Endodermal cell (in vitro differentiated cells): ENCODE results near the gene PHLDA2. TPM values are rescaled to one million over a fixed set of nuclear protein-coding genes. Genes with fewer than 3 reads are reported as not detected.

Source experiments
- DNase-seq: peaks from one replicate; pipeline ENCODE4 v3.0.0-alpha.2; 2017
- H3K27ac ChIP-seq: 2 replicates; pipeline ENCODE4 v1.5.1; 2013; ENCODE audit warnings: mild to moderate bottlenecking, low read depth, low read length, moderate library complexity
- H3K27me3 ChIP-seq: 2 replicates; pipeline ENCODE4 v1.6.1; 2013; ENCODE audit warnings: mild to moderate bottlenecking, low read length, moderate library complexity; ENCODE audit not compliant: insufficient read depth, control insufficient read depth, poor library complexity, severe bottlenecking
- H3K36me3 ChIP-seq: 2 replicates; pipeline ENCODE4 v1.7.0; 2013; ENCODE audit warnings: mild to moderate bottlenecking, low read length, moderate library complexity; ENCODE audit not compliant: control insufficient read depth, insufficient read depth
- H3K4me1 ChIP-seq: one replicate; pipeline ENCODE4 v1.7.0; 2013; ENCODE audit warnings: low read length; ENCODE audit not compliant: control insufficient read depth, insufficient read depth
- H3K4me3 ChIP-seq: 2 replicates; pipeline ENCODE4 v1.5.1; 2013; ENCODE audit warnings: mild to moderate bottlenecking, low read length, moderate library complexity
- H3K9ac ChIP-seq: 2 replicates; pipeline ENCODE4 v1.6.1; 2013; ENCODE audit warnings: mild to moderate bottlenecking, low read length, moderate library complexity; ENCODE audit not compliant: poor library complexity, severe bottlenecking; ENCODE audit errors: extremely low read depth
- H3K9me3 ChIP-seq: 2 replicates; pipeline ENCODE4 v1.6.1; 2013; ENCODE audit warnings: mild to moderate bottlenecking, low read length, moderate library complexity; ENCODE audit not compliant: control insufficient read depth
- H3K27ac Mint-ChIP-seq: 2 replicates; pipeline ENCODE4 v1.8.0; 2020; ENCODE audit warnings: mixed read lengths
- H3K27me3 Mint-ChIP-seq: 2 replicates; pipeline ENCODE4 v1.8.0; 2021; ENCODE audit warnings: mild to moderate bottlenecking, mixed read lengths; ENCODE audit not compliant: insufficient read depth
- H3K36me3 Mint-ChIP-seq: 2 replicates; pipeline ENCODE4 v1.8.0; 2020; ENCODE audit warnings: low read depth, mixed read lengths
- H3K4me1 Mint-ChIP-seq: 2 replicates; pipeline ENCODE4 v1.8.0; 2020; ENCODE audit warnings: mixed read lengths
- H3K4me3 Mint-ChIP-seq: 2 replicates; pipeline ENCODE4 v1.8.0; 2020; ENCODE audit warnings: mild to moderate bottlenecking, moderate library complexity, mixed read lengths
- H3K9me3 Mint-ChIP-seq: 2 replicates; pipeline ENCODE4 v1.8.0; 2020; ENCODE audit warnings: mild to moderate bottlenecking, mixed read lengths
- whole genome bisulfite sequencing, 2 experiments: methylation state at CpG; one replicate each; pipeline versions ENCODE4 v1.1.5 to v1.1.7; 2013; ENCODE audit warnings: missing lambda C conversion rate in 2 of 2, mixed read lengths in 1 of 2; ENCODE audit not compliant: insufficient coverage in 1 of 2, insufficient read length in 1 of 2; 5-methylcytosine and 5-hydroxymethylcytosine counted together
- total RNA-seq, 2 donors: library from RNA; stranded (reverse); fragmentation: NEBNext Ultra II Directional in 1 of 2; extraction: Animal tissue kit (Norgen Biotek cat#: 25700) in 1 of 2; gene quantifications; 2 replicates in 1 of 2; 3 replicates in 1 of 2; pipeline ENCODE4 v1.2.1, GENCODE V29; 2021
- TF ChIP-seq, protein P1 (sequence below): fragments of 200-600 bp; sonication (generic); conservative IDR thresholded peaks from 2 replicates; pipeline ENCODE4 v1.5.0; 2021; ENCODE audit warnings: antibody characterized with exemption, mild to moderate bottlenecking

PHLDA2 gene
- total RNA-seq, 2 donors from 2014 or later = 3.0 to 5.1 TPM

DNA sequence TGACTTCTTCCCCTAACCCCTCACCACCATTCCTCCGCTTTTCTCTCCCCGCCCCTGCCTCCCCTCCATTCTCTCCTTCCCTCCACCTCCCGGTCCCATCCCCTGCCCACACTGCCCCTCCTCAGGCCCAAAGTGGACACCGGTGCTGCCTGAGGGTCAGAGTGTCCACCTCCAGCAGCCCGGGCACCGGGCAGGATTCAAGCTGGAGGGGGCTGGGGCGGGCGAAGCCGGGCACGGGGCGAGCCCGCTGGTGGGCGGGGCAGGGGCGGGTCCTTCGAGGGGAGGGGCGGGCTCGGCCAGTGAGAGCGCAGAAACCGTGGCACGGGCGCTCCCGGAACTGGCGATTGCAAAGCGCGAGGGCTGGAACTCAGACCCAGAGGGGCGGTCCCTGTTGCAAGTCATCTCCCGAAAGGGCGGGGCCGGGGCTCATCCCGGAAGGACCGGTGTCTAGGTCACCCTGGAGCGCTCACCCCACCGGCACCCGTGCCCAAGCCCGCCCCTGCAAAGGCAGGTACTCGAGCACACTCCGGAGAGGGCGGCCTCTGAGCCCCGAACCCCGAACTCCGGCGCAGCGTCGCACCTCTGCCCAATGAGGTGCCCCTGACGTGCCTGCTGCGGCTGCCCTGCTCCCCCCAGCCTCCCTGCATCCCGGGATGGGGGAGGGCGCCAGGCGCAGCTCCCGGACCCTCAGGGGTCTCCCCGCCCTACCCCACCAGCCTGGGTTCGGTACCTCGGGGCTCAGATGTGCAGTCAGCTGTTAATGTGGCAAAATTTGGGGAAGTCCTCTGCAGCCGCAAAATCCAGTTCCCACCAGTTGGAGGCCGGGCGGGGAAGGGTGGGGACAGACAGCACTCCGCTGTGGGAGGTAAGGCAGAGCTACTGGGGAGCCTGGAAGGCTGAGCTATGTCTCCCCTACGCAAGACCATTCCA is 27.1 kb downstream of the PHLDA2 start:
- Mint-ChIP-seq H3K27me3 (peaks cover 28% of the 10 kb centered on the region), H3K9me3 (peaks cover 14% of the 10 kb centered on the region), H3K4me3 (peak overlapping the region; percentile 61), H3K4me1 (peaks cover 4% of the 10 kb centered on the region), H3K36me3 (peaks cover 23% of the 10 kb centered on the region), H3K27ac (no peak overlapping the region)
- Histone ChIP-seq H3K4me3 (peak overlapping the region; percentile 80), H3K9me3 (no peaks in the 10 kb centered on the region), H3K4me1 (peaks cover 4% of the 10 kb centered on the region), H3K36me3 (no peaks in the 10 kb centered on the region), H3K27ac (no peak overlapping the region), H3K27me3 (no peaks in the 10 kb centered on the region), H3K9ac (peak overlapping the region; percentile 20)
- TF ChIP-seq, protein P1, sequence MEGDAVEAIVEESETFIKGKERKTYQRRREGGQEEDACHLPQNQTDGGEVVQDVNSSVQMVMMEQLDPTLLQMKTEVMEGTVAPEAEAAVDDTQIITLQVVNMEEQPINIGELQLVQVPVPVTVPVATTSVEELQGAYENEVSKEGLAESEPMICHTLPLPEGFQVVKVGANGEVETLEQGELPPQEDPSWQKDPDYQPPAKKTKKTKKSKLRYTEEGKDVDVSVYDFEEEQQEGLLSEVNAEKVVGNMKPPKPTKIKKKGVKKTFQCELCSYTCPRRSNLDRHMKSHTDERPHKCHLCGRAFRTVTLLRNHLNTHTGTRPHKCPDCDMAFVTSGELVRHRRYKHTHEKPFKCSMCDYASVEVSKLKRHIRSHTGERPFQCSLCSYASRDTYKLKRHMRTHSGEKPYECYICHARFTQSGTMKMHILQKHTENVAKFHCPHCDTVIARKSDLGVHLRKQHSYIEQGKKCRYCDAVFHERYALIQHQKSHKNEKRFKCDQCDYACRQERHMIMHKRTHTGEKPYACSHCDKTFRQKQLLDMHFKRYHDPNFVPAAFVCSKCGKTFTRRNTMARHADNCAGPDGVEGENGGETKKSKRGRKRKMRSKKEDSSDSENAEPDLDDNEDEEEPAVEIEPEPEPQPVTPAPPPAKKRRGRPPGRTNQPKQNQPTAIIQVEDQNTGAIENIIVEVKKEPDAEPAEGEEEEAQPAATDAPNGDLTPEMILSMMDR = no peak
- WGBS, 2 experiments = 4 to 5% methylated on average over 27 to 58 of the region's 58 CpGs
- DNase-seq = peak; percentile 98

DNA sequence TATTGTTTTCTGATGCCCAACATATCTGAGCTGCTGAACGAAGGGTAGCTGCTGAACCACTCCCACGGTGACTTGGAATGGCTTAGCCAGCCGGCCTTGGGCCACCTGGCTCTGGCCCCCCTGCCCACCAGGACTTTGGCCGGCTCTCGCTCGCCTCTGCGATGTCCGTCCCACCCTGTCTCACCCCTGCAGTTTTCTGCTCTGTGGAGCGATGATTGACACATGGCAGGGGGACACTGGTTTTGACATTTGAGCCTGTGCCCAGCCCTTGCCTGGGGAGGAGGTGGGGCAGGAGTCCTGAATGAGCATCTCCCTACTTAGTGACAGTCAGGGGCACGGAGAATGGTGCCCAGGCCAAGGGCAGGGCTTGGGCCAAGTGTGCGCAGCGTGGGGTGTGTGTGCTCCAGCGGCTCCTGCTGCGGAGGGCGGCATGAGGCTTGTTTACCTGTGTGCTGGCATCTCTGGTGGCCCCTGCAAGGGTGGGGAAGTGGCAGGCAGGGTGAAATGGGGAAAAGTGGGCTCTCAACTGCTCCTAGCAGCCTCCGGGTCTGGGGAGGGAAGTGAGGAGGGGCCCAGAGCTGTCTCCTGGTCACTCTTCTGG is 27.9 kb downstream of the PHLDA2 start:
- Histone ChIP-seq H3K4me1 (peaks cover 4% of the 10 kb centered on the region), H3K27ac (no peak overlapping the region), H3K9ac (no peak overlapping the region), H3K4me3 (peak overlapping the region; percentile 80), H3K27me3 (no peaks in the 10 kb centered on the region), H3K9me3 (no peaks in the 10 kb centered on the region), H3K36me3 (no peaks in the 10 kb centered on the region)
- Mint-ChIP-seq H3K36me3 (peaks cover 17% of the 10 kb centered on the region), H3K4me3 (peak overlapping the region; percentile 61), H3K27me3 (peaks cover 30% of the 10 kb centered on the region), H3K27ac (no peak overlapping the region), H3K9me3 (peaks cover 12% of the 10 kb centered on the region), H3K4me1 (peaks cover 4% of the 10 kb centered on the region)
- TF ChIP-seq, protein P1 = no peak
- 86 to 88% methylated on average over 8 to 16 of the region's 16 CpGs for WGBS, 2 experiments
- no peak for DNase-seq

DNA sequence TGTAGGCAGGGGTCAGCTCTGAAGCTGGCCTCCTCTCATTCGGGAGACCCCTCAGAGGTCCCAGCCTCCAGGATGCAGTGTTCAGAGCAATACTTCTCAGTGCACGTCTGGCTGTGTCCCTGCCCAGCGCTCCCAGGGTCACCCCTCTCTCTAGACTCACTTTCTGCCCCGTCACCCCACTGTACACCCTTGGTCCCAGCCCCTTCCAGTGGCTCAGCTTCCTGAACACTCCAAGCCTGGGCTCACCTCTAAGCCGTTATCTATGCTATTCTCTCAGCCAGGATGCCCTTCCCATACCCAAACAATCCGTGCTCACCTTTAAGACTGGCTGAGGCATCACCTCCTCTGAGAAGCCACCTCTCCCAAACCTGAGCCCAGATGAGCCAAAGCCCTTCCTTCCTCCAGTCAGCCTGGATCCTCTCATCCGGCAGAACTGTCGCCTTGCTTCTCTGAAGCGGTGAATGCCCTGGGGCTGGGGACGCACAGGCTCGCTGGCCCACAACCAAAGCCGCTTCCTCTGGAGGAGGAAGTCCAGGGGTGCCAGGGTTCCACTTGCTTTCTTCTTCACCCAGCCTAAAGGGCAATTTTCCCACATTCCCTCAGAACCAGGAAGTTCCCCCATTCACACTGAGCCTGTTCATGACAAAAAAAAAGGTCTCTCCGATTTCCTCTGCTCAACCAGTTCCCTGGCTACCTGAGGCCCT is 30.0 kb downstream of the PHLDA2 start:
- H3K9me3 ChIP-seq = no peaks in the 10 kb centered on the region
- no peak overlapping the region for H3K27ac ChIP-seq
- 85 to 92% methylated on average over 8 to 13 of the region's 13 CpGs for WGBS, 2 experiments
- peaks cover 4% of the 10 kb centered on the region for H3K4me1 ChIP-seq
- H3K27me3 ChIP-seq = no peaks in the 10 kb centered on the region
- H3K36me3 Mint-ChIP-seq = no peaks in the 10 kb centered on the region
- TF ChIP-seq, protein P1 = no peak
- no peaks in the 10 kb centered on the region for H3K9me3 Mint-ChIP-seq
- H3K4me3 ChIP-seq = no peak overlapping the region
- H3K4me1 Mint-ChIP-seq = peaks cover 4% of the 10 kb centered on the region
- no peaks in the 10 kb centered on the region for H3K36me3 ChIP-seq
- H3K27ac Mint-ChIP-seq = no peak overlapping the region
- no peak overlapping the region for H3K4me3 Mint-ChIP-seq
- H3K9ac ChIP-seq = no peak overlapping the region
- no peak for DNase-seq
- H3K27me3 Mint-ChIP-seq = peaks cover 47% of the 10 kb centered on the region
